PFSK-1 (cell line): Measurements from ENCODE around the gene TCF4.

ENCODE experiments used
- POLR2AphosphoS5 ChIP-seq: IDR thresholded peaks from 2 replicates; pipeline ENCODE4 v1.6.1; 2012; ENCODE audit warnings: low read depth, mild to moderate bottlenecking, control low read depth, low read length, moderate library complexity
- REST ChIP-seq, 2 experiments: IDR thresholded peaks; 2 replicates each; pipeline versions ENCODE4 v1.6.1 to v1.8.0; 2011 to 2012; ENCODE audit warnings: low read depth in 2 of 2, low read length in 2 of 2, control low read depth in 1 of 2, inconsistent platforms in 1 of 2, mild to moderate bottlenecking in 1 of 2, moderate library complexity in 1 of 2; ENCODE audit not compliant: insufficient read depth in 1 of 2

GRCh38 chr18:55307505-55307904 is 280.5 kb downstream of the TCF4 start:
- TF ChIP-seq POLR2AphosphoS5 (no peak), REST (IDR thresholded peaks at IDR 0.05; ENCODE audit: insufficient read depth in 1 of 2, low read depth in 2 of 2, low read length in 2 of 2) (no peak)
